Fibroblast of skin of scalp (primary cell): ENCODE results near the gene GOLGA2.

Experiments
- DNase-seq: peaks from one replicate; pipeline ENCODE4 v3.0.0-alpha.2; 2013

GOLGA2 gene

DNA sequence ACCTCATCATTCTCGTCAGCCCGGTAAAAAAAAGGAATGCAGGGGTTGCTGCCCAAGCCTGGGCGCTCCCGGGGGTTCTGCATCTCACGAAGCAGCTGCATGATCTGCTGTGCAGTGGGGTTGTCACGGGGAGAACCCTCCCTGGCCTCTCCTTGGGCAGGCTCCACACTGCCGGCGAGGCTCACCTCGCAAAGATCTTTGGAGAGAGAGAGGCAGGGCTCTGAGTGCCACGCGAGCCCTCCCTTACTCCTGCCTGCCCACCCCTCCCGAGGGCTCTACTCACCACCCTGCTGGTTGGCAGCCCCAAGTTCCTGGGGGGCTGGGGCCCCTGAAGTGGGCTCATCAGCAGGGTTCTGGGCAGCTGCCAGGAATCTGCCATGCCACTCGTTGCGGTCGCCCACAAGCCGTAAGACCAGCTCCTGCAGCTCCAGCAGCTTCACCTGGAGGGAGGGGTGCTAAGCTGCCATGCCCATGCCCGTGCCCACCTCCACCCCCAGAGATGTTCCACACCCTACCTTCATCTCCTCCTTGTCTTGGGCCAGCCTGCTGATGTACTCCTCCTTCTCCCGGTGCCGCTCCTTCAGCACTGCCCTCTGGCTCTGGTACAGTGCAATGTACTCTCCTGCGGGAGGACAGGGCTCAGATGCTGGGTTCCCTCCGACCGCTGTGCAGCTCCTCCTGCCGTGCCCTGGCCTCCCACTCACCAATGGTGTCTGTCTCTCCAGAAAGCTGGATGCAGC is 18.6 kb downstream of the GOLGA2 start:
- DNase-seq: no peak

DNA sequence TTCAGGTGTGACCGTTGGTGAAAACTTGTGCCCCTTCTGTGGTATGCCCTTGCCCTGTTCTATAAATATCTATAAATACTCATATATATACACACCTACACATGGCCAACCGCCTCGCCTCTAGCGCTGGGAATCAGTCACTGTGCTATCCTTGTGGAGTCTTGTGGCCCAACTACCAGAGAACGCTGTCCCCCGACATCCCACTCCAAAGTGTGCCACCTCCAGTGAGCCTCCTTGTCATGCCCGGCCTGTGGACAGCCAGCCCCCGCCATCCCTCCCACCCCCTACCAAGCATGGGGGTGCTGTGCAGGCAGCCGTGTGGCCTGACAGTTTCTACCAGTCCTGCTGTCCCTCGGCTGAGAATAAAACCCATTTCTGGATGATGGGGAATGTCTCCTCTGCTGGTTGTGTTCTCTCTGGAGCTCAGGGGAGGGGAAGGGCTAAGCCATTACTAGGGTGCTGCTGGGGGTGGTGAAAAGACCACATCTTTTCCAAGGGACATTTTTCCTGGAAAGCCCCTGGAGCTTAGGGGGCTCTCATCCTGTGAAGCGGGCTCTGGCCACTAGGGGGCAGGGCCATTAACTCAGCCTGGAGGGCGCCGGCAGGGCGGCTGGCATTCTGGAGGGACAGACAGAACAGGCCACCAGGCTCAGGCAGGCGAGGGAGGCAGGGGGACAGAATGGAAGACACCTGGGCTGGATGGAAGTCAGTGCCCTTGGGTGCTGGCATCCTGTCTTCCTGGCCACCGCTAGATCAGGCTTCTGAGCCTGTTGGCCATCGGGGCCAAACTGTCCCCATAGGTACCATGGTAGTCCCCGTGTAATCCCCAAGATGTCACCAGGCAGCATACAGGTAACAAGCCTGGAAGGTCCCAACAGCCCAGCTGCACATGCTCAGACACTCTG is 20.7 kb downstream of the GOLGA2 start:
- DNase-seq: peak; percentile 63

DNA sequence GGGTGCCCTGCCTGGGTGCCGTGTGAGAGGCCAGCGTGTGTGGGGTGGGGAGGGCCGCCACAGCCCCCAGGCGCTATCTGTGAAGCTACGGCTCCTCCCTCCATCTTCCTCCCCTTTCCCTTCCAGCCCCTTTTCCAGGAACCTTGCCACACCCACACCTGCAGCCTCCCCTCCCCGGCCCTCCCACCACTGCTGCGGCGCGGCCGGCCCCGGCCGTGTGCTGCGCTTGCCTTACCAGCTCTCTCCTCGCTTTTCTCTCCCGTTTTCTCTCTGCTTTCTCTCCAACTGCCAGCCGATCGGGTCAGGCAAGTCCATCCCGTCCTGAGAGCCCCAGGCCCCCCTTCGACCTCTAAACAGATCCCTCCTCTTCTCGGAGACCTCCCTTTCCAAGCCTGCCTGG is 21.4 kb downstream of the GOLGA2 start:
- no peak for DNase-seq

DNA sequence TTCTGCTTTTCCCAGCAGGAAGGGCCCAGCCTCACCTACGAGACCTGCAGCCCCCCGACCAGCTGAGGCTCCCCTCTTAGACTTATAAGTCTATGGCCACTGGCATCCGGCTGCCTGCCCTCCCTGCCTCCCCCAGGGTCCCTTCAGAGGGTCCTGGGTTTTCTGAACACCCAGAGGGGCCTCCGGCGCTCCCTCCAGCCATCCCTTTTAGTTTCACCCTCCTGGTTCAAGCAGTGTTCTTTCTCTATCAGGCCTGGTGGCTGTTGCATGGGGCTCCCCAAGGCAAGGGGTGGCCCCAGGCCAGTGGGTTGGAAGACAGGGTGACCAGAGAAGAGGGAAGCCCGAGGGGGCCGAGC is 21.8 kb downstream of the GOLGA2 start:
- DNase-seq: no peak

DNA sequence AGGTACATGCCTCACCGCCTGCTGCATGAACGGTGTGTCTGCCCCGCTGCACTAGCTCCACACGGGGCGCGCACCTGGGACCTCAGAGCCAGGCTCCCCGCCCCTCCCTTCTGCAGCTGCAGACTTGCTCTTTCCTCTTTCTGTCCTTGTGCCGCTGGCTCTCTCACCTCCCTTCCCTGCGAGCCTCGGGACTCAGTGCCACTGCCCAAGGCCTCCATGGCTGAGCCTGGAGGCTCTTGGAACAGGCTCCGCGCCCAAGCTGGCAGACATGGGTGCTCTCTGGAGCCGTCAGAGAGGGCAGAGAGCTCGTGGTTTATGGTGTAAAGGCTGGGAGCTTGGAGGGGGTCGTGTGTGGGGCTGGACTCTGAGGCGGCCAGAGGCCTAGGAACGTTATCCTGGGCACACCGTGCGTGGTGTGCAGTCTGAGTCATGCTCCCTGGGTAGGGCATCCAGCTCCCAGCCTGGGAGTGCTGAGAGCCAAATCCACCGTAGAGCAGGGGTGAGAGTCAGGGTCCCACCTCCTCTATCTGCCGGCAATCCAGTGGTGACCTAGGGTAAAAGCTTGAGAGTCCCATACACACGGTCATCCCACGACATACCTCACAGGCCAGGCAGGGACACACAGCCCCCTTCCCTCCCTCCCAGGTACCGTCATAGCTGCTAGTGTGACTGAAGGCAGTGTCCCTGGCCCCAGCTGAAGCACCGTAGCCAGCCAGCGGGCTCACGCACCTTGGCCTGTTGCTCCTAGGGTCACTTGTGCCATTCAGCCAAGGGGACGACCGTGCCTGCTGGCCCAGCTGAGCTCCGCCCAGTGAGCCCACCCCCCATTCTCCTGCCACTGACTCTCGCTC is 22.4 kb downstream of the GOLGA2 start:
- DNase-seq: no peak

- no peak for DNase-seq
Measured at GRCh38 chr9:128252317-128253139, 23.3 kb downstream of the GOLGA2 start.

GRCh38 chr9:128251732-128252100 is 24.1 kb downstream of the GOLGA2 start:
- DNase-seq: no peak

GRCh38 chr9:128250839-128251731 is 24.7 kb downstream of the GOLGA2 start:
- DNase-seq: no peak

DNA sequence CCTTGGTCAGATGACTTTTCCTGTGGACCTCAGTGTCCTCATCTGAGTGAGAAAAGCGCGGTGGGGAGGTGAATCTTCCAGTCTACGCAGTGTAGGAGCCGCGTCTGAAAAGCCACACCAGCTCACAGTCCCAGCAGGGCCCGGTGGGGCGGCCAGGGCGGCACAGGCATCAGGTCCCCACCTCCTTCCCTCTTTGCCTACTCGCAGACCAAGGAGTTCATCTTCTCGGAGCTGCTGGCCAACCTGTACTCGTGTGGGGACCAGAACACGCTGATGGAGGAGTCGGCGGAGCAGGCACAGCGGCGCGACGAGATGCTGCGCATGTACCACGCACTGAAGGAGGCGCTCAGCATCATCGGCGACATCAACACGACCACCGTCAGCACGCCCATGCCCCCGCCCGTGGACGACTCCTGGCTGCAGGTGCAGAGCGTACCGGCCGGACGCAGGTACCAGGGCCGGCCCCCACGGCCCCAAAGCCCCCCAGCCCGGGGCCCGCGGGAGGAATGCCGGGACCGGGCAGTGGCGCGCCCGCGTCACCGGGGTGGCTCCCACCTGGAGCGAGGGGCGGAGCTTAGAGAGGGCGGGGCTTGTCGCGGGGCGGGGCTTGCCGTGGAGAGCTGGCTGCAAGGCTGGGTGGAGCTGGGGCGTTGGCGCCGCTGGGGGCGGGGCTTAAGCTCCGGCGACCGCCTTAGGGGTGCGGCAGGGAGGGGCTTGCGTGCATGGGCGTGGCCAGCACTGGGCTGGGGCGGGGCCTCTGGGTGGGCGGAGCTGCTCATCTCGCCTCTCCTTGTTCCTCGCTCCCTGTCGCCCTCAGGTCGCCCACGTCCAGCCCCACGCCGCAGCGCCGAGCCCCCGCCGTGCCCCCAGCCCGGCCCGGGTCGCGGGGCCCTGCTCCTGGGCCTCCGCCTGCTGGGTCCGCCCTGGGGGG is 25.6 kb downstream of the GOLGA2 start:
- peak; percentile 59 for DNase-seq

- DNase-seq: no peak
Measured at GRCh38 chr9:128249558-128249907, 26.3 kb downstream of the GOLGA2 start.

- DNase-seq: no peak
Measured at GRCh38 chr9:128247226-128247803, 28.5 kb downstream of the GOLGA2 start.

GRCh38 chr9:128246471-128246870 is 29.3 kb downstream of the GOLGA2 start:
- DNase-seq: no peak

- DNase-seq: peak; percentile 74
Measured at GRCh38 chr9:128245421-128246151, 30.2 kb downstream of the GOLGA2 start.

DNA sequence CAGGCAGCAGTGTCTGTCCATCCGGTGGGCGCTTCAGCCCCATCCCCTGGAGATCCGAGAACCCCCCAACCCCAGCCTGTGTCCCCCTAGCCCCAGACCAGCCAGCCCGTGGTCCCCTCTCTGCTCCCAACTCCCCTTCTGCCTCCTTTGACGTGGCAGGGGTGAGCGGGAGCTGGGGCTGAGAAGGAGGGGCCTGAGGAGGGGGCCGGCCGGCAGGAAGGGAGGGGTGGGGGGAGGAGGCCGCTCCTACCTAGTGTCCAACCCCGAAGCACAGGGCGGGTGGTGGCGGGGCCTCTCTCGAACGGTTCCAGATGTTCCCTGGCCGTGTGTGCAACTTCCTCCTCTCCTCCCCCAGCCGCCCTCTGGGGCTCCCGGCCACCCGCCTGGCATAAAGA is 31.0 kb downstream of the GOLGA2 start:
- peak; percentile 96 for DNase-seq

DNA sequence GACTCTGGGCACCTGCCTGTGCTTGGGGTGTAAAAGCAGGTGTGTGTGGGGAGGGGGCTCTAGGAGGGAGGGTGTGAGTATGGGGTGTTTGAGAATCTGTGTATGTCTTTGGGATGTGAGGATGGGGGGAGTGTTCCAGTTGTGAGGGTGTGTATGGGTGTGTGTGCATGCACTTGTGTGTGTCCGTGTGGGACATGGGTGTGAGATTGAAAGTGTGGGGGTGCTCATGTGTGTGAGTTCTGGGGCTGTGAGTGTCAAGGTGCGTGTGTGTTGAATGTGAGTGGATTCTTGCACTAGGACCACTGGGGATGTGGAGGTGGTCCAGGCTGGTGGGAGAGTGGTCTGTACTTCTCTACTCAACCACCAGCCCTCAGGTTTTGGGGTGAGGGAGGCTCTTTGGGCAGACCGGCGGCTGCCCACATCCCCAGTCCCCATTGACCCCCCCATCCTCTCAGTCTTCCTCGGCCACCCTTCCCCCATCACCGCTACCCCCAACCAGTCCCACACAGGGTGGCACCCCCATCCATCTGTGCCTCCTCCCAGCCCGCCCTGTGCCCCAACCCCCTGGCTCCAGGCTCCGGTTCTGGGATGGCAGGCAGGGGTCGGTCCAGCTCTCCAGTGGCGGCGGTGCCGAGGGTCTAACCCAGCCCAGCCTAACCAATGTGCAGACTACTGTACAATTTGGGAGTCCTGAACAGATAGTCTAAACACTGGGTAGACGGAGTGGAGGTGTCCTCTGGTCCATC is 31.5 kb downstream of the GOLGA2 start:
- peak; percentile 13 for DNase-seq

DNA sequence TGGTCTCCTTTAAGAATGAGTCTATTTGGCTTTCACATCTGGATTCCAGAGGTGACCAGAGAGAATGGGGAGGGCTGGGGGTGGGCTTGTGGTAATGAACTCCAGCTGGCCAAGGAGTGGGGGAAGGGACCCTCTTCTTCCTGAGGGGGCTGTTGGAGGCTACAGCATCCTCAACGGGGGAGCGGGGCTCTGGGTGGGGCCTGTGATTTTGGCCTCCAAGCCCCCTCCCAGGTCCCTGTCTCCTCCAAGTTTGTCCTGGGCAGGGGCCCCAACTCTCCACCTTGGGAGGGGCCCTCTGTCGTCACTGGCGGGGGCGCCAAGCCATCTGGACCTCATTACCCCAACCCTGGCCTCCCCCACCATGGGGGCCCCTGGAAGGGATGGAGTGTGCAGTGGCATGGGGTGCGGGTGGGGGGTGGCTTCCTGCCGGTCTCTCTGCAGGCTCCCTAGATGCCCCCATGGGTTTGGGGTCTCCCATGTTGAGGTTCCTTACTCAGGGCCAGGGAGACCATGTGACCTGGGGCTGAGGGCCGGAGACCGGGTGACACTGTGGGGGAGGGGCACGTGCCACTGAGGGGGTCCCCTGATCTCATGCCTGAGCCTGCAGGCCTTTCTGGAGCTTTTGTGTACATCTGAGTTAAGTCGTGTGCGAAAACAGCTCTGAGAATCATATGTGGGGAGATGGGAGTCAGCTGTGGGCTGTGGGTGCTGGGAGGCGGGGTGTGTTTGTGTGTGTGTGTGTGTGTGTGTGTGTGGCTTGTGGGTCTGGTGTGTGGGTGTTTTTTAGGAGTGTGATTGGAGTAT is 32.4 kb downstream of the GOLGA2 start:
- DNase-seq: peak; percentile 71

DNA sequence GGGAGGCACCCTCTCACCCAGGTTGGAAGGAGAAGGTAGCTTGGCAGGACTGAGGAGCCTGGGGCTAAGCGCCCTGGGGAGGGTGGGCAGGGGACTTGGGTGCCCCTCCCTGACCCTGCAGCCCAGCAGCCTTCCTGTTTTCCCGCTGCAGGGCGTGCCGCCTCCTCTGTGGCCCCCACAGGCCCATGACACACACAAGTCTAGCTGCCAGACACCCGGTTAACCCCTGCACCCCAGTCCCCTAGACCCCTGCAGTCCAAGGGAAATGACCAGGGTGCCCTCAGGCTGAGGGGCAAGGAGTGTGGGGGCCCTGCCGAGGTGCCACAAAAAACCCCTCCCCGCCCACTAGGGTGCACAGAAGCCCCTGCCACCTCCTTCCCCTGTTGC is 33.0 kb downstream of the GOLGA2 start:
- peak; percentile 15 for DNase-seq
